PFSK-1 (cell line): ENCODE measurements around the gene OSBPL6.

Source experiments
- FOXP2 ChIP-seq: optimal IDR thresholded peaks from 2 replicates; pipeline ENCODE3; 2011; ENCODE audit warnings: borderline replicate concordance, control low read depth, inconsistent platforms; ENCODE audit not compliant: insufficient read depth; ENCODE audit errors: extremely low read length, extremely low read depth
- POLR2AphosphoS5 ChIP-seq: IDR thresholded peaks from 2 replicates; pipeline ENCODE4 v1.6.1; 2012; ENCODE audit warnings: low read depth, mild to moderate bottlenecking, control low read depth, low read length, moderate library complexity
- SIN3A ChIP-seq: IDR thresholded peaks from 2 replicates; pipeline ENCODE4 v1.6.1; 2012; ENCODE audit warnings: mild to moderate bottlenecking, low read length, moderate library complexity, borderline replicate concordance; ENCODE audit not compliant: insufficient read depth
- TAF1 ChIP-seq: IDR thresholded peaks from 2 replicates; pipeline ENCODE4 v1.6.1; 2012; ENCODE audit warnings: low read length, control low read depth, borderline replicate concordance; ENCODE audit not compliant: insufficient read depth
- TF ChIP-seq, protein P1 (sequence below), 2 experiments: IDR thresholded peaks; 2 replicates each; pipeline versions ENCODE4 v1.6.1 to v1.8.0; 2011 to 2012; ENCODE audit warnings: low read depth in 2 of 2, low read length in 2 of 2, control low read depth in 1 of 2, inconsistent platforms in 1 of 2, mild to moderate bottlenecking in 1 of 2, moderate library complexity in 1 of 2; ENCODE audit not compliant: insufficient read depth in 1 of 2

The OSBPL6 gene

DNA sequence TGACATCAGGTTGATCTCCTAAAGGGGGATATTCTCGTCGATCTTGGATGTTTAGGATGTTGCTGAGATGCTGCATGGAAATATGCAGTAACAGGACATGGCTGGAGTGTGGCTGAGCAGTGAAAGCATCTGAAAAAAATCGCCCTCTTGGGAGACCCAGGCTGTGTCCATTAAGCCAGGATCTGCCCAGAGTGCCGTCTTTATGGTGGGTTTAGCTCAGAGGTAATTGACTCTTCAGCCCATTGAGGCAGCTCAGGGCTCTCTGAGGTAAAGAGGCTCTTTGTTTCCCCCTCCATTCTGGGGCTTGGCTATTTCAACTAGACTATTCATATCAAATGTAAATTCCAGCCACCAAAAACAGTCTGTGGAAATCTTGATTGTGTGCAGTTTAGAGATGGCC lies 26.5 kb downstream of the OSBPL6 start:
- TF ChIP-seq, protein P1, sequence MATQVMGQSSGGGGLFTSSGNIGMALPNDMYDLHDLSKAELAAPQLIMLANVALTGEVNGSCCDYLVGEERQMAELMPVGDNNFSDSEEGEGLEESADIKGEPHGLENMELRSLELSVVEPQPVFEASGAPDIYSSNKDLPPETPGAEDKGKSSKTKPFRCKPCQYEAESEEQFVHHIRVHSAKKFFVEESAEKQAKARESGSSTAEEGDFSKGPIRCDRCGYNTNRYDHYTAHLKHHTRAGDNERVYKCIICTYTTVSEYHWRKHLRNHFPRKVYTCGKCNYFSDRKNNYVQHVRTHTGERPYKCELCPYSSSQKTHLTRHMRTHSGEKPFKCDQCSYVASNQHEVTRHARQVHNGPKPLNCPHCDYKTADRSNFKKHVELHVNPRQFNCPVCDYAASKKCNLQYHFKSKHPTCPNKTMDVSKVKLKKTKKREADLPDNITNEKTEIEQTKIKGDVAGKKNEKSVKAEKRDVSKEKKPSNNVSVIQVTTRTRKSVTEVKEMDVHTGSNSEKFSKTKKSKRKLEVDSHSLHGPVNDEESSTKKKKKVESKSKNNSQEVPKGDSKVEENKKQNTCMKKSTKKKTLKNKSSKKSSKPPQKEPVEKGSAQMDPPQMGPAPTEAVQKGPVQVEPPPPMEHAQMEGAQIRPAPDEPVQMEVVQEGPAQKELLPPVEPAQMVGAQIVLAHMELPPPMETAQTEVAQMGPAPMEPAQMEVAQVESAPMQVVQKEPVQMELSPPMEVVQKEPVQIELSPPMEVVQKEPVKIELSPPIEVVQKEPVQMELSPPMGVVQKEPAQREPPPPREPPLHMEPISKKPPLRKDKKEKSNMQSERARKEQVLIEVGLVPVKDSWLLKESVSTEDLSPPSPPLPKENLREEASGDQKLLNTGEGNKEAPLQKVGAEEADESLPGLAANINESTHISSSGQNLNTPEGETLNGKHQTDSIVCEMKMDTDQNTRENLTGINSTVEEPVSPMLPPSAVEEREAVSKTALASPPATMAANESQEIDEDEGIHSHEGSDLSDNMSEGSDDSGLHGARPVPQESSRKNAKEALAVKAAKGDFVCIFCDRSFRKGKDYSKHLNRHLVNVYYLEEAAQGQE (IDR thresholded peaks at IDR 0.05; ENCODE audit: insufficient read depth in 1 of 2, low read depth in 2 of 2, low read length in 2 of 2), result no peak
- TF ChIP-seq SIN3A, result no peak
- TF ChIP-seq POLR2AphosphoS5, result no peak
- TF ChIP-seq TAF1, result no peak
- no peak for TF ChIP-seq FOXP2

DNA sequence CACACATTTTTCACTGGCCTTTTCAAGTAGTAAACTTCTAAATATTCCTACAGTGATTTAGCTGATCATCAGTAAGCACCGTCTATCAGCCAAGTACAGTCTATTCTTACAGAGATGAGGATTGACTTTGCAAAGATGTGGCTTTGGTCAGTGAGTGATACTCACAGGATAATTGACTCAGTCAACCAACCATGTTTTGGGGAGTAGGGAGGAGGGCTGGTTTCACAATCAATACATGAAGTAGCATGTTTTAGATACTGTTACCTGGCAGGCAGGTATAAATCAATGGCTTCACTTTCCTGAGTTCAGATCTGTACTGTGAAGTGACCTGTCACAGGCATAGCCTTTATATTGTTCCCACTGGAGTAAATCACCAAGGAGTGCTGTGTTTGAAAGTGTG lies 27.2 kb downstream of the OSBPL6 start:
- TF ChIP-seq FOXP2 (no peak), SIN3A (no peak), POLR2AphosphoS5 (no peak), TAF1 (no peak)
- TF ChIP-seq, protein P1 (IDR thresholded peaks at IDR 0.05; ENCODE audit: insufficient read depth in 1 of 2, low read depth in 2 of 2, low read length in 2 of 2), result no peak

DNA sequence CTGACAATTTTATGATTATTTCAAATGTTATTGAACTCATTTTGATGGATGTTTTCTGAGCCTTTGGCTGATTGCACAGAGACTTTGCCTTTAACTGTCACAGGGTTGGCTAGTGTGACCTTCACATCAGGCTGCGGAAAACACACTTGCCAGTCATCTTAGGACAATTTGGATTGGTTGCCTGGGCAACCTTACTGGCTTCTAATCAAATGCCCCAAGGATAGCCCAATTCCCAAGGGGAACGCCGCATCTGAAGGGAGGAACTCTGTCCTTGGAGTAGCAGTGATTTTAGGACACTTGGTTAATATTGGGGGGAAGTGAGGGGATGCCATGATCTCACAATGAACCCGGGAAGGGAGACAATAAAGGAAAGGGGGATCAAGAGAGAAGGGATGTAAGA lies 29.5 kb downstream of the OSBPL6 start:
- TF ChIP-seq, protein P1 (IDR thresholded peaks at IDR 0.05; ENCODE audit: insufficient read depth in 1 of 2, low read depth in 2 of 2, low read length in 2 of 2), result no peak
- TF ChIP-seq TAF1 (no peak), FOXP2 (no peak), POLR2AphosphoS5 (no peak), SIN3A (no peak)

DNA sequence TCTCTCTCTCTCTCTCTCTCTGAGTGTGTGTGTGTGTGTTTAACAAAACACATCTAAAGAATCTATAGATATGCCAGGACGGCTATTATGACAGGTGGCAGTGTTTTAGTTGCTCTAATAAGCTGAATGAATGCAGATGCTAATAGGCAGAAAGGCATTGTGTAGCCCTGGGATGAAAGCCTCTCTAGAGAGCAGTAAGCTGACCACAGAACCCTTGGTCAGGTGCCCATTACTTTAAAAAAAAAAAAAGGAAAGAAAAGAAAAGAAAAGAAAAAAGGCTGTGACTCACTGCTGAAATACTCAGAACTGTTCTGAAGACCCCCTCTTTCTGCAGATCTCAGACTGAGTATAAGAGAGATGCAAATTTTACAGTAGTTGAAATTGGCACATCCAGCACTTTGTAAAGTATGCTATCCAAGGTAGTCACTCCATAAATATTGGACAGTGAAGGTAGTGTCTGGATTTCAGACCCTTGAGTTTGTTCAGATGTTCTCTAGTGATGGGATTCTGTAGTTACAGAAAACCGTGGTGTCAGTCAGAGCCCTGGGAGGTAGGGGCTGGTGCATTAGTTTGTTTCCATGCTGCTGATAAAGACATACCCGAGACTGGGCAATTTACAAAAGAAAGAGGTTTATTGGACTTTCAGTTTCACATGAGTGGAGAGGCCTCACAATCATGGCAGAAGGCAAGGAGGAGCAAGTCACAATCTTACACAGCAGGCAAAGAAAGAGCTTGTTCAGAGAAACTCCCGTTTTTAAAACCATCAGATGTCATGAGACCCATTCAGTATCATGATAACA lies 30.9 kb downstream of the OSBPL6 start:
- TF ChIP-seq POLR2AphosphoS5, result no peak
- TF ChIP-seq, protein P1 (IDR thresholded peaks at IDR 0.05; ENCODE audit: insufficient read depth in 1 of 2, low read depth in 2 of 2, low read length in 2 of 2), result 0 out of 4 replicates have a peak, but pooled peaks of 1 of the 2 experiments have one; percentile 30

DNA sequence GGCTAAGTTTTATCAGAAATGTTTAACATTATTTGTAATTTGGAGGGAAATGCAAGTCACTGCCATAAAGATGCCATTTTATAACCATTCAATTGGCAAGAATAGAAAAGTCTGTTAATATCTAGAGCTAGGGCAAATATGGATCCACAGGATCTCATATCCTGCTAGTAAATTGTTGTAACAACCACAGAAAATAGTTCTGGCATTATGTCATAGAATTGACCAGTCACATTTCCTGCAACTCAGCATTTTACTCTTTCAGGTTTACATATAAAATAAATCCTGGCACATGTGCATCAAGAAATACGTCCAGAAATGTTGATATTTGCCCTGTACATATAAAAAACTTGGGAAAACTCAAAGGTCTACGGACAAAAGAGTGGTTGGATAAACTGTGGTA lies 32.9 kb downstream of the OSBPL6 start:
- TF ChIP-seq POLR2AphosphoS5, result no peak
- TF ChIP-seq, protein P1 (IDR thresholded peaks at IDR 0.05; ENCODE audit: insufficient read depth in 1 of 2, low read depth in 2 of 2, low read length in 2 of 2), result no peak
- no peak for TF ChIP-seq SIN3A
- TF ChIP-seq TAF1, result no peak
- TF ChIP-seq FOXP2, result no peak
